K562 (cell line): ENCODE data around the gene CATSPER3. TPM values are rescaled to one million over a fixed set of nuclear protein-coding genes. Genes with fewer than 3 reads are reported as not detected.
A peak's percentile ranks its signal among the peaks of the same experiment; 100 is the strongest.

Experiments used
- ATAC-seq: fragments of 200-7000 bp; cut with Tn5 transposase; 3 replicates; pipeline ENCODE4 v1.9.1; 2020; ENCODE audit warnings: moderate library complexity
- BruUV-seq: library from RNA; stranded (reverse); fragments of 400-500 nt; replicated peaks from 2 replicates; lab custom pipeline; 2021; lab: Mats Ljungman, UMichigan
- CTCF ChIA-PET: fragments of 300-600 bp; formaldehyde crosslinking; extraction: SDS; loops from one replicate; lab custom pipeline; 2021; ENCODE audit warnings: low intra/inter-chr PET ratio; lab: Yijun Ruan, JAX
- POLR2A ChIA-PET: fragments of 300-600, 350-650 bp; sonication (Branson Sonifier 250); formaldehyde crosslinking; extraction: SDS; loops from one replicate; lab custom pipeline; 2021; ENCODE audit warnings: antibody characterized with exemption, inconsistent platforms; lab: Yijun Ruan, JAX
- DNase-seq, 4 experiments: peaks; one replicate each; pipeline versions ENCODE4 v3.0.0 to v3.0.0-alpha.2; 2011 to 2018; ENCODE audit warnings: low spot score in 3 of 4, mixed read lengths in 3 of 4; ENCODE audit errors: extremely low read depth in 1 of 4
- FAIRE-seq: peaks from 2 replicates; lab custom pipeline; 2011; peaks lifted over from hg19 to GRCh38; lab: Jason Lieb, UNC
- H2AFZ ChIP-seq: 2 replicates; pipeline ENCODE4 v1.6.0; 2011; ENCODE audit warnings: low read depth, low read length, control low read depth, inconsistent platforms
- H3K27ac ChIP-seq: fragments of 200-600 bp; 3 replicates; pipeline ENCODE4 v1.8.0; 2011; ENCODE audit warnings: low read depth, mild to moderate bottlenecking, control low read depth, inconsistent platforms, low read length, moderate library complexity, mixed read lengths; ENCODE audit errors: extremely low read depth
- H3K27me3 ChIP-seq, 2 experiments: fragments of 300-600 bp in 1 of 2; 2 replicates in 1 of 2; 3 replicates in 1 of 2; pipeline versions ENCODE4 v1.6.0 to v1.8.0; 2011; ENCODE audit warnings: inconsistent platforms in 2 of 2, low read length in 2 of 2, mild to moderate bottlenecking in 1 of 2, mixed read lengths in 1 of 2, moderate library complexity in 1 of 2; ENCODE audit not compliant: control insufficient read depth in 2 of 2, insufficient read depth in 2 of 2
- H3K36me3 ChIP-seq: fragments of 300-600 bp; 3 replicates; pipeline ENCODE4 v1.8.0; 2011; ENCODE audit warnings: mild to moderate bottlenecking, low read length, inconsistent platforms; ENCODE audit not compliant: control insufficient read depth, insufficient read depth
- H3K4me1 ChIP-seq, 2 experiments: fragments of 200-600 bp in 1 of 2; replicated peaks in 1 of 2; 2 replicates in 1 of 2; 3 replicates in 1 of 2; pipeline versions ENCODE4 v1.5.1 to v1.8.0; 2011; ENCODE audit warnings: inconsistent platforms in 2 of 2, low read length in 2 of 2, mild to moderate bottlenecking in 1 of 2, mixed read lengths in 1 of 2, moderate library complexity in 1 of 2; ENCODE audit not compliant: control insufficient read depth in 2 of 2, insufficient read depth in 2 of 2
- H3K4me2 ChIP-seq: 2 replicates; pipeline ENCODE4 v1.6.1; 2011; ENCODE audit warnings: low read length, control low read depth, inconsistent platforms, mixed read lengths; ENCODE audit not compliant: insufficient read depth
- H3K4me3 ChIP-seq: fragments of 200-600 bp; sonication (generic), shearing (Covaris generic); 2 replicates; pipeline ENCODE4 v1.5.1; 2016; ENCODE audit warnings: control low read depth, inconsistent platforms
- H3K79me2 ChIP-seq: fragments of 200-600 bp; 3 replicates; pipeline ENCODE4 v1.8.0; 2011; ENCODE audit warnings: low read length, inconsistent platforms; ENCODE audit not compliant: control insufficient read depth, insufficient read depth
- H3K9ac ChIP-seq, 2 experiments: 2 replicates each; pipeline versions ENCODE4 v1.6.0 to v1.6.1; 2011; ENCODE audit warnings: low read depth in 2 of 2, low read length in 2 of 2, control low read depth in 1 of 2, inconsistent platforms in 1 of 2, mild to moderate bottlenecking in 1 of 2, mixed read lengths in 1 of 2; ENCODE audit not compliant: insufficient read depth in 1 of 2
- H3K9me1 ChIP-seq: one replicate; pipeline ENCODE4 v1.6.0; 2011; ENCODE audit warnings: inconsistent platforms, mild to moderate bottlenecking, low read length, moderate library complexity; ENCODE audit not compliant: control insufficient read depth, insufficient read depth
- H3K9me3 ChIP-seq: replicated peaks from 2 replicates; pipeline ENCODE4 v1.5.1; 2011; ENCODE audit warnings: low read depth, low read length, inconsistent platforms; ENCODE audit not compliant: control insufficient read depth, insufficient read depth
- H4K20me1 ChIP-seq: replicated peaks from 2 replicates; pipeline ENCODE4 v1.6.1; 2011; ENCODE audit warnings: low read length, inconsistent platforms, mixed read lengths; ENCODE audit not compliant: control insufficient read depth, insufficient read depth
- HNRNPK ChIP-seq: fragments of 200-400 bp; formaldehyde crosslinking; IDR thresholded peaks from one replicate; pipeline ENCODE4 v1.6.1; 2018; ENCODE audit warnings: mild to moderate bottlenecking, low read depth, low read length; ENCODE audit not compliant: poor library complexity, severe bottlenecking
- HNRNPL ChIP-seq: fragments of 200-400 bp; formaldehyde crosslinking; IDR thresholded peaks from 2 replicates; pipeline ENCODE4 v1.6.1; 2017; ENCODE audit warnings: low read depth, mild to moderate bottlenecking, low read length
- POLR2G ChIP-seq: fragments of 200-400 bp; formaldehyde crosslinking; IDR thresholded peaks from 2 replicates; pipeline ENCODE4 v1.6.1; 2017; ENCODE audit warnings: low read depth, mild to moderate bottlenecking, antibody characterized with exemption, low read length, moderate library complexity
- RBFOX2 ChIP-seq: fragments of 200-400 bp; formaldehyde crosslinking; IDR thresholded peaks from 2 replicates; pipeline ENCODE4 v1.6.1; 2017; ENCODE audit warnings: low read depth, mild to moderate bottlenecking, low read length, moderate library complexity
- RBM22 ChIP-seq: fragments of 200-400 bp; formaldehyde crosslinking; IDR thresholded peaks from 2 replicates; pipeline ENCODE4 v1.6.1; 2018; ENCODE audit warnings: low read length, low read depth; ENCODE audit not compliant: poor library complexity, severe bottlenecking
- SIRT6 ChIP-seq: IDR thresholded peaks from one replicate; pipeline ENCODE4 v1.6.1; 2012; ENCODE audit warnings: low read depth, mild to moderate bottlenecking, control low read depth, inconsistent platforms, low read length, moderate library complexity
- SUPT5H ChIP-seq: fragments of 450-650 bp; IDR thresholded peaks from 2 replicates; pipeline ENCODE4 v1.6.1; 2016
- ZNF583 ChIP-seq: fragments of 250-450 bp; sonication (Bioruptor Pico); IDR thresholded peaks from 2 replicates; pipeline ENCODE4 v1.4.0; 2020
- ZNF780A ChIP-seq: fragments of 250-450 bp; sonication (Bioruptor Pico); IDR thresholded peaks from 2 replicates; pipeline ENCODE4 v1.5.0; 2021; ENCODE audit warnings: mild to moderate bottlenecking
- WGBS: fragments of 100-300 bp; shearing (Covaris generic); methylation state at CpG from one replicate; pipeline ENCODE4 v1.1.6; 2016; ENCODE audit warnings: low coverage, mixed read lengths; ENCODE audit not compliant: insufficient coverage; ENCODE audit errors: missing lambda C conversion rate; 5-methylcytosine and 5-hydroxymethylcytosine counted together
- in situ Hi-C: fragments of 300-500 bp; cut with MboI; formaldehyde crosslinking; loops from 4 replicates; pipeline ENCODE4 v1.15.0; 2018; ENCODE audit warnings: inconsistent platforms, mixed read lengths
- intact Hi-C: fragments of 100-400 bp; cut with micrococcal nuclease; formaldehyde crosslinking; loops from 2 replicates; pipeline ENCODE4 v1.14.2; 2022
- polyA plus RNA-seq, 8 experiments: library from polyadenylated mRNA; depleted of rRNA in 4 of 8; stranded (reverse) in 5 of 8; unstranded in 3 of 8; fragments of >200 nt; fragmentation: Nextera tagmentation in 2 of 8; fragmentation: Illumina TruSeq in 1 of 8; extraction: Ambion mirVana in 2 of 8; extraction: Trizol in 1 of 8; gene quantifications; 2 replicates each; pipeline versions ENCODE4 v1.2.1 to v1.2.3, GENCODE V29; 2011 to 2014; ENCODE audit warnings: inconsistent platforms in 1 of 8, missing spikeins in 1 of 8
- total RNA-seq, 7 experiments: library from RNA; depleted of rRNA in 6 of 7; stranded (reverse); fragments of >200 nt in 6 of 7; fragmentation: Illumina TruSeq in 2 of 7; extraction: Trizol in 2 of 7; gene quantifications; 2 replicates each; pipeline versions ENCODE4 v1.2.1 to v1.2.3, GENCODE V29; 2011 to 2021; ENCODE audit warnings: low replicate concordance in 1 of 7
- TF ChIP-seq, protein P1 (sequence below): sonication (generic); formaldehyde crosslinking; IDR thresholded peaks from 2 replicates; pipeline ENCODE4 v1.8.1; 2023; ENCODE audit warnings: mild to moderate bottlenecking, missing genetic modification reagents

The CATSPER3 gene
- total and polyA plus RNA-seq, 9 of the 15 experiments (the other 6 are each of a cell fraction or from before 2014, with no cell fraction given) = 0.14 to 1.5 (median 0.49) TPM

GRCh38 chr5:135027697-135028615, 60.2 kb downstream of the CATSPER3 start:
- DNase-seq (peak in 1 of 4 experiments; percentile 51), FAIRE-seq (no peak), ATAC-seq (no peak)
- Histone ChIP-seq H3K9me3 (no peaks in the 10 kb centered on the region; the same call in 1 of the 2 replicates), H3K4me2 (no peak overlapping the region), H3K79me2 (peaks cover 56% of the 10 kb centered on the region), H4K20me1 (peaks cover 10% of the 10 kb centered on the region; the same call in 1 of the 2 replicates), H3K27ac (no peak overlapping the region), H2AFZ (no peak overlapping the region), H3K4me1 (peaks cover 7 to 58% of the 10 kb centered on the region in 2 experiments; a peak in 4 of 5 replicates), H3K27me3 (no peaks in the 10 kb centered on the region), H3K4me3 (no peak overlapping the region), H3K36me3 (peaks cover 53% of the 10 kb centered on the region), H3K9ac (0 out of 4 replicates have a peak overlapping the region, but pooled peaks of 1 of the 2 experiments have one; percentile 12), H3K9me1 (no peaks in the 10 kb centered on the region)
- ChIA-PET CTCF (no interaction called here), POLR2A (interaction anchor here (2.4 kb wide), 1 partner anchor 164 kb away, joined by 10 read pairs; no protein-coding TSS in a partner anchor)
- 93% methylated on average over 31 of the region's 79 CpGs for WGBS
- BruUV-seq = no TSS peak
- TF ChIP-seq SIRT6 (no peak), POLR2G (peak; percentile 39; the same call in 1 of the 2 replicates), ZNF583 (no peak), HNRNPK (no peak), RBM22 (peak; percentile 6), HNRNPL (peak; percentile 17; the same call in 1 of the 2 replicates), ZNF780A (CRISPR knock-in tag) (no peak), SUPT5H (0 out of 2 replicates have a peak, but pooled peaks have one; percentile 1), RBFOX2 (peak; percentile 51; the same call in 1 of the 2 replicates)
- TF ChIP-seq, protein P1, sequence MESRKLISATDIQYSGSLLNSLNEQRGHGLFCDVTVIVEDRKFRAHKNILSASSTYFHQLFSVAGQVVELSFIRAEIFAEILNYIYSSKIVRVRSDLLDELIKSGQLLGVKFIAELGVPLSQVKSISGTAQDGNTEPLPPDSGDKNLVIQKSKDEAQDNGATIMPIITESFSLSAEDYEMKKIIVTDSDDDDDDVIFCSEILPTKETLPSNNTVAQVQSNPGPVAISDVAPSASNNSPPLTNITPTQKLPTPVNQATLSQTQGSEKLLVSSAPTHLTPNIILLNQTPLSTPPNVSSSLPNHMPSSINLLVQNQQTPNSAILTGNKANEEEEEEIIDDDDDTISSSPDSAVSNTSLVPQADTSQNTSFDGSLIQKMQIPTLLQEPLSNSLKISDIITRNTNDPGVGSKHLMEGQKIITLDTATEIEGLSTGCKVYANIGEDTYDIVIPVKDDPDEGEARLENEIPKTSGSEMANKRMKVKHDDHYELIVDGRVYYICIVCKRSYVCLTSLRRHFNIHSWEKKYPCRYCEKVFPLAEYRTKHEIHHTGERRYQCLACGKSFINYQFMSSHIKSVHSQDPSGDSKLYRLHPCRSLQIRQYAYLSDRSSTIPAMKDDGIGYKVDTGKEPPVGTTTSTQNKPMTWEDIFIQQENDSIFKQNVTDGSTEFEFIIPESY = peak; percentile 97
- intact Hi-C loops = no loop called here
- in situ Hi-C loops = no loop called here
